HG03196 (cell line): Measurements from ENCODE around the gene KCND3.
"Not testable (repeated sequence)": the region's sequence is repeated elsewhere in the genome, so short reads cannot be mapped to it uniquely, and the experiment has no call there.

ENCODE experiments used
- ATAC-seq: cut with Tn5 transposase; IDR thresholded peaks from one replicate; pipeline ENCODE4 v1.9.1; 2021; ENCODE audit not compliant: unreplicated experiment

The KCND3 gene

GRCh38 chr1:111818546-111818945, 170.9 kb downstream of the KCND3 start:
- no peak for ATAC-seq

DNA sequence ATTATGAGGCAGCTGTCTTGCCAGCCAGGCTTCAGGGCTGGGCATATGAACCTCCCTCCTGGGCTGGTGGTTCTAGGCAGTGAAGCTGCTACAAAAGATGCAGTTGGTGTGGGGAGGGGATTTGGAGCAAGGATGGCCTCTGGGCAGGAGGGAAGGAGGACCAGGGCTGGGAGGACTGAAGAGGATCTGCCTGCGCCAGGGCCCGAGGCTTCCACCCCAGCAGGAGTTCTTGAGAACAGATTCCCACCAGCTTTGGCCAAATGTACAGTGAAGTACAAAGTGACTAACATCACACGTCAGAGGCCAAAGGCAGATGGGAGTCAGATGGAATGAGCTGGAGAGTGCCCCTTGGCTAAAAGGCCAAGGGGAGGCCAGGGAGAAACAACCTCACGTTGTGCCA, 171.4 kb downstream of the KCND3 start:
- no peak for ATAC-seq

DNA sequence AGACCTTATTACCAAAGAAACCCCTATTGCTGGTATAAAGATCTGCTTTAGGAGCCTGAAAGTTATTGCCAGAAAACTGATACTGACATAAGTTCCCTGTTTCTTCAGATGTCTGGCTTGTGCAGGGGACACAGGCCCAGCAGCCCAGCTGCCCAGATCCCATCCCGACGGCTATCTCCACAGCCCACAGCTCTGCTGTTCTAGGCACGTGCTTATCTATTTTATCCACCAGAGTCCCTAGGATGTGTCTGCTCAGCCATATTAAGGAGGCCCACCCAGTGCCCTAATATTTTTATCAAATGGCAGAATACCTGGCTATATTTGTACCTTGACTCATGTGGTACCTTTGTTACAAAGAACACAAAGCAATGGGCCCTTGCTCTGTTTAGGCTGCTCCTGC, 174.8 kb downstream of the KCND3 start:
- ATAC-seq, result no peak

GRCh38 chr1:111814305-111814628, 175.2 kb downstream of the KCND3 start:
- ATAC-seq, result no peak

GRCh38 chr1:111813440-111814304, 175.8 kb downstream of the KCND3 start:
- no peak for ATAC-seq

DNA sequence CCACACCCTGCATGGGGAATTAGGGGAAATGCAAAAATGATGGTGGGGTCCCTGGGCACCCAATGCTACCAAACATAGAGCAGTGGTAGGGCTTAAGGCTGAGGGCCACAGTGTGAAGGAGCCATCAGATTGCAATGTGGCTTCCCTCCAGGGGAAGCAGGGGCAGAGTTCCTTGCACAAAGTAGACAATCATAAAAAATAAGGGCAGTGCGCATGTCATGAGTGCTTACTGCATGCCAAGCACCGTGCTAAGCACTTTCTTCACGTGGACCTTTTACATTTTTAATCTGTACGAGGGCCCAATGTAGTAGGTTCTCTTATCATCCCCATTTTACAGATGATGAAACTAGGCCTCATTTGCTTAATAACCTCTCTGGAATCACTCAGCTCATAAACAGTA, 177.2 kb downstream of the KCND3 start:
- no peak for ATAC-seq

DNA sequence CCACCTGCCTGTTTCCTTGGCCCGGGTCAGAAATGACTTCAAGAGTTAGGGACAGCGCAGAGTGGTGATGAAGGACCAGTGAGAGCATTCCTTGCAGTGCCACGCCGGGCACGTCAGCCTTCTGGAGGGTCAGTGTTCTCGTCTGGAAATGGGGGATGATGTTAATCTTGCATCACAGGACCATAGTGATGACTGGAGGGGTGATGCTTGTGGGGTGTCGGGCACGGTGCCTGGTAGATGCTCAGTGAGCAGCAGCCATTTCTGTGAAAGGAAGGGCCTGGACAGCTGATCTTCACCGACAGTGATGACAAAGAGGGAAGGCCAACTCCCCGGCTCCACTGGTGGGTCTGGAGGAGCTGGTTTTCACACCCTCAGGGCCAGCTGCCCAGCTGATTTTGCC, 177.6 kb downstream of the KCND3 start:
- ATAC-seq, result no peak

DNA sequence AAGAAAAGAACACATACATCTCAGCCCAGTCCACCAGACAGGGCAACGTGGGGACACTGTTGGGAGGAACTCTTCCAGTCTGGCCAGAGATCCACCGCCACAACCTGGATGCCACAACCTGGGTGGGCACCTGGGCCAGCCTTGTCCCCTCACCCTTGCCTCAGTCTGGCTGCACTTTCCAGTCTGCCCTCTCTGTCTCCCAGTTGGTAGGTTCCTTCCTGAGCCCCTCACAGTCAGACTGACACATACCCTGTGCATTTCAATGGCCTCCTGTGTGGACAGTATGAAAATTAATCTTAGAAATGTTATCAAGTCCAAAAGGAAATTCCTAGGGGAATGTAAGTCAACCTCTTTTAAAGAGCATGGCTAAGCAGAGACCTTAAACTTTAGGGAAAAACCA, 184.2 kb downstream of the KCND3 start:
- no peak for ATAC-seq

DNA sequence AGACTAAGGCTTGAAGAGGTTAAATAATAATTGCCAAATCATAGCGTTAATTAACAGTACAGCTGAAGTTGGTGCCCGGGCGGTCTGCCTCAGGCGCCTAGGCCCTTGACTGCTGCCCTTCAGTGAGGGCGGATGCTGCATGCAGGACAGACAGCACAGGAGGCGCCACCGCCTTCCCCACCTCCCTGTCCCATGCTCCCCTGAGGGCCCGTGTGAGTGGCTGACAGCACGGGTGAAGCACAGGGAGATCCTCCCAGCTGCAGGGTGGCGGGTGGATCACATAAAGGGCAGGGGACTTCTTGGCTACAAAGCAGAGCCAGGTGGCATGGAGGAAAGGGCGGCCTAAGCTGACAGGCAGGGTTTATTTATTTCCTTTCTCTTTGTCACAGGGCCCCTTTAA, 184.7 kb downstream of the KCND3 start:
- no peak for ATAC-seq

GRCh38 chr1:111803951-111804350, 185.5 kb downstream of the KCND3 start:
- no peak for ATAC-seq

DNA sequence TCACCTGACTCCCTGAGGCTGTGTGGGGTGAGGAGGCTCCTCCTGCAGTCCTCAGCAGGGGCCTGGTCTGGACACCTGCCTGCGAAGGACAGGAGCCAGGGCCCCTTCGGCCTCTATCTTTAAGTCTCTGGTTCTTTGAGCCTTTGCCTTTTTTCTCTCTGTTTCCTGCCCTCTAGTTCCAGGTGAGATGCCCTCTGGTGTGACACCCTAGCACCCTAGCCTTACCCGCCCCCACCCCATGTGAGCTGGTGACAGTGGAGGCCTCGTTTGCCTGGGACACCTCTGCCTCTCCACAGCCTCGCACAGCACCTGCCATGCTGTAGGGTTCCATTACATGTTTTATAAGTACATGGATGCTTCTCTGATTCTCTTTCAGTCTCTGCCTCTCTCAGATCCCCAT, 186.5 kb downstream of the KCND3 start:
- ATAC-seq, result no peak

DNA sequence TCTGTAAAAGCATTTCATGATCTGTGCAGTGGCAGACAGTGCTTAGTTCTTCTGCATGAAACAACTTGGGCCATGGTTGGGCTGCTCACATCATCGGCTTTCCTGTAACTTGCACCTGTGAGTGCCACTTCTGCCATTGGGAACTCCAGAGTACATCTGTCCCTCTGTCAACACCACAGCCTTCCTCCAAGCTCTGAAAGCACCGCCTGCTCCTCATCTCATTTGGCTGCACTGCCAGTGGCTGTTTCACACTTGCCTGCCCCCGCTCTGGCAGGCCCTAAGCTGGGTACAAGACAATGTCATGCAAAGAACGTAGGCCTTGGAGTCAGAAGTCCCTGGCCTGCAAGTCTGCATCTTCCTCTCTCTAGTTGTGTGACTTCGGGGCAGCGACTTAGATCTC, 187.4 kb downstream of the KCND3 start:
- no peak for ATAC-seq

DNA sequence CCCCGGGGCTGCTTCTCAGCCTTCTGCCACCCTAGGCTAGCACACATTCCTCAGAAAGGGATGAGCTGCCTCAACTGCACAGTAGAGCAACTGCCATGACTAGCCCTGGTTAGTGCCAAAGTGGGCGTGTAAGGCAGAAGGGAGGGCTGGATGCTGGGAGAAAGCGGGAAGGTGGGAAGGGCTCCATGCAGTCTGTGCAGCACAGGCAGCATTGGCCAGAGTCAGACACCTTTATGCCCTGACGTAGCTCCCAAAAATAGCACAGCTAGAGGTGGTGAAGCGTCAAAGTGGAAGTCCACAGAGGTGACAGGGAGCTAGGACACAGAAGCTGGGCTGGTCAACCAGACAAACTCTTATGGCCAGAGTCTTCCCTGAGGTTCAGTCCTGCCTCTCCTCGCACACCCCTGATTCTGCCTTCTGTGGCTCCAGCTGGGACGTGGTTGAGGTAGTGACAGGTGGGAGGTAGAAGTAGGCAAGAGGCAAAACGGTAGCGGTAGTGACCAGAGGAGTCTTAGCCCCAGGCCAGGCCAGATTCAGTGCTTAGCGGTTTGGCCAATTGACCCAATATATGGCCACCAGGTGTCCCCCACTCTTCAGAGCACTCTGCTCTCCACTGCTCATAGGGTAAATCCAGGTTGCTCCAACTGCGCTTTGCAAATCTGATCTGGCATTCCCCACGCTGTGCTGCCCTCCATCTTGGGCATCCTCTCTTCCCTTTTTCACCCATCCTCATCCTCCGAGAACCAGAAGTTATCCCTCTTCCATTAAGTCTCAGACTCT, 188.2 kb downstream of the KCND3 start:
- no peak for ATAC-seq

DNA sequence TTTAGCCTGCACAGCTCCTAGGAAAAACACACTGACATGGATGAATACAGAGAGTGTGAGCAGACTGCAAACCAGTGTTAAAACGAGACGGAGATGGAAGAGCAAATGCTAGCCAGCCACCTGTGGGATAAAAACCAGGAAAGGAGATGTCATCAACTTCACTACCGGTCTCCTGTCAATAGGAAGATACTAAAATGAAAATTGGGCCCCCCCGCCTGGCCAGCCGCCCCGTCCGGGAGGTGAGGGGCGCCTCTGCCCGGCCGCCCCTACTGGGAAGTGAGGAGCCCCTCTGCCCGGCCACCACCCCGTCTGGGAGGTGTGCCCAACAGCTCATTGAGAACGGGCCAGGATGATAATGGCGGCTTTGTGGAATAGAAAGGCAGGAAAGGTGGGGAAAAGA, 189.7 kb downstream of the KCND3 start:
- not testable (repeated sequence) for ATAC-seq

- ATAC-seq, result no peak
Measured at GRCh38 chr1:111798580-111798979, 190.9 kb downstream of the KCND3 start.

DNA sequence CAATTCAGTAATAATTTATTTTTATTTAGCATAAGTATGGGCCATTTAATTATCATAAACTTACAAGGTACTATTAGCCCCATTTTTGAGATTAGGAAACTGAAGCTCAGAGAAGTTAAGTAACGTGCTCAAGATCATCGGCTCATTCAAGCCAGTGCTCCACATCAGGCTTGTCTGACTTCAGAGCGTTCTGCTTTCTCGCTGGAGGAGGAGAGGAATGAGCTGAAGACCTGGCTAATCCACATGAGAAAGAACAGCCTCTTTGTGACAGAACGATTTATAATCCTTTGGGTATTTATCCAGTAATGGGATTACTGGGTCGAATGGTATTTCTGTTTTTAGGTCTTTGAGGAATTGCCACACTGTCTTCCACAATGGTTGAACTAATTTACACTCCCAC, 194.1 kb downstream of the KCND3 start:
- ATAC-seq, result no peak

- ATAC-seq, result no peak
Measured at GRCh38 chr1:111793923-111794322, 195.5 kb downstream of the KCND3 start.

DNA sequence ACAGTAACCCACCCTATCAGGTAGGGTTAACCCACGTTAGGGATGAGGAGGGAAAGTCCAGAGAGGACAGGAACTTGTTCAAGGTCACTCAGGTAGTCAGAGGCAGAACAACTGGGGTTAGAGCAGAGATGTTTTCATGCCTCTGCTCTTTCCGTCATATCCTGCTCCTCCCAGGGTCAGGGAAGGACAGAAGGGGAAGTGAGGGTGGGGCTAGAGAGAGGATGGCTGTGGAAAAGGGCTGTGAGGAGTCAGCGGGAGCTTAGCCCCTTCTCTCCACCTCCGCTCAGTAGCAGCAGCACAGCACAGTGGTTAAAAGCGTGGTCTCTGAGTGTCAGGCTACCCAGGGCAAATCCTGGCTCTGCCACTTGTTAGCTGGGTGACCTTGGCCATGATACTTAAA, 197.2 kb downstream of the KCND3 start:
- no peak for ATAC-seq

DNA sequence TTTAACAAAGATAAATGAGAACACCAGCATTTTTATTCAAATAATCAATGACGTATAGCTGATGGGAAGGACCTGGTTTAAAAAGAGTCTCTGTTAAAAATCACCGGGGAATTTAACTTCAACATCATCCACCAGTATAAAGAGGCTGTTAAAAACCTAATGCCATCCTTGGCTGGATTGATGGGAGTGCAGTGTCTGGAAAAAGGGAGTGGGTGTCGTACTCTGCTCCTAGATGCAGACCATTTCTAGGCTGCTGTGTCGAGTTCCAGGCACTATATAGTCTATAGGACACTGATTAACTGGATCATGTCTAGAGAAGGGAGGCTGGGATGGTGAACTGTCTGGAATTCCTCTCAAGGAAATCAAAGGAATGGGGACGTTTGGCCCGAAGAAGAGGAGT, 197.7 kb downstream of the KCND3 start:
- ATAC-seq, result no peak

- no peak for ATAC-seq
Measured at GRCh38 chr1:111789666-111790316, 199.7 kb downstream of the KCND3 start.

- no peak for ATAC-seq
Measured at GRCh38 chr1:111789142-111789541, 200.3 kb downstream of the KCND3 start.

DNA sequence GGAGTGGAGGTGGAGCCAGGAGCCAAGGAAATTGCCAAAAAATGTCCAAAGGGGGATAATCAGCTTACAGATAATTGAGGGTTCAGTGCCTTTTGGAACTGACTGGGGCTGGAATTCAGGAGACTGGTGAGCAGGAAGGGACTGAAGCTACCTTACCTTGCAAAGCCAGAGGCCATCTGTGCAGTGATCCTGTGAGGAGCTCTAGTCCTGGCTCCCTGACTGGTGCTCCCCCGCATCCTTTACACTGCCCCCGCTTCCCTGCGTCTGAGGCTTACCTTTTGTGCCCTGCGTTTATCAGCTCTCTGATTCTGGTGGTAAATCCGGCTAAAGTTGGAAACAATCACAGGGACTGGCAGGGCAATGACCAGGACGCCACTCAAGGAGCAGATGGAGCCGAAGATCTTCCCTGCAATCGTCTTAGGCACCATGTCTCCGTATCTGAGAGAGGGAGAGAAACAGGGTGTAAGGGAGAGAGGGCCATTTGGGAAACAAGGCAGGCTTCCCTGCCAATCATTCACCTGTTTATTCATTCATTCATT, 202.7 kb downstream of the KCND3 start:
- ATAC-seq, result no peak
